Brain microvascular endothelial cell (primary cell): ENCODE measurements around the gene KIR3DL2.

Source experiments
- DNase-seq: peaks from one replicate; pipeline ENCODE4 v3.0.0-alpha.2; 2020
- H3K27ac ChIP-seq: fragments of 250-450 bp; sonication (Bioruptor Pico); 2 replicates; pipeline ENCODE4 v1.5.1; 2020; ENCODE audit warnings: mild to moderate bottlenecking, moderate library complexity
- H3K27me3 ChIP-seq: fragments of 250-450 bp; sonication (Bioruptor Pico); replicated peaks from 2 replicates; pipeline ENCODE4 v1.5.1; 2020; ENCODE audit warnings: mild to moderate bottlenecking
- H3K36me3 ChIP-seq: fragments of 250-450 bp; sonication (Bioruptor Pico); replicated peaks from 2 replicates; pipeline ENCODE4 v1.5.1; 2020; ENCODE audit warnings: mild to moderate bottlenecking
- H3K4me3 ChIP-seq: 2 replicates; pipeline ENCODE4 v1.5.1; 2011; ENCODE audit warnings: low read depth, mild to moderate bottlenecking, control low read depth, low read length, moderate library complexity
- in situ Hi-C: cut with HindIII; loops from 2 replicates; pipeline ENCODE4 v1.10.0; 2017; ENCODE audit warnings: low sequenced_read_pairs, low pct_ligation_motif_present
- TF ChIP-seq, protein P1 (sequence below): IDR thresholded peaks from 2 replicates; pipeline ENCODE4 v1.5.1; 2011; ENCODE audit warnings: low read depth, mild to moderate bottlenecking, moderate library complexity, low read length, control low read depth, inconsistent platforms; ENCODE audit errors: missing control alignments

KIR3DL2 gene

DNA sequence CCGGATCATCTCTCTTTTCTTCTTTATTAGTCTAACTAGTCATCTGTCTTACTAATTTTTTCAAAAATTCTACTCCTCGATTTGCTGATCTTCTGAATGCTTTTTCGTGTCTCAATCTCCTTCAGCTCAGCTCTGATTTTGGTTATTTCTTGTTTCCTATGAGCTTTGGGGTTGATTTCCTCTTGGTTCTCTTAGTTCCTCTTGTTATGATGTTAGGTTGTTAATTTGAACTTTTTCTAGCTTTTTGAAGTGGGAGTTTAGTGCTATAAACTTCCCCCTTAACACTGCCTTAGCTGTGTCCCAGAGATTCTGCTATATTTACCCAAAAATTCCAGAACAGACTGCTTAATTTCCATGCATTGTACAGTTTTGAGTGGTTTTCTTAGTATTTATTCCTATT, 27.2 kb downstream of the KIR3DL2 start:
- H3K27ac ChIP-seq: no peak overlapping the region
- TF ChIP-seq, protein P1, sequence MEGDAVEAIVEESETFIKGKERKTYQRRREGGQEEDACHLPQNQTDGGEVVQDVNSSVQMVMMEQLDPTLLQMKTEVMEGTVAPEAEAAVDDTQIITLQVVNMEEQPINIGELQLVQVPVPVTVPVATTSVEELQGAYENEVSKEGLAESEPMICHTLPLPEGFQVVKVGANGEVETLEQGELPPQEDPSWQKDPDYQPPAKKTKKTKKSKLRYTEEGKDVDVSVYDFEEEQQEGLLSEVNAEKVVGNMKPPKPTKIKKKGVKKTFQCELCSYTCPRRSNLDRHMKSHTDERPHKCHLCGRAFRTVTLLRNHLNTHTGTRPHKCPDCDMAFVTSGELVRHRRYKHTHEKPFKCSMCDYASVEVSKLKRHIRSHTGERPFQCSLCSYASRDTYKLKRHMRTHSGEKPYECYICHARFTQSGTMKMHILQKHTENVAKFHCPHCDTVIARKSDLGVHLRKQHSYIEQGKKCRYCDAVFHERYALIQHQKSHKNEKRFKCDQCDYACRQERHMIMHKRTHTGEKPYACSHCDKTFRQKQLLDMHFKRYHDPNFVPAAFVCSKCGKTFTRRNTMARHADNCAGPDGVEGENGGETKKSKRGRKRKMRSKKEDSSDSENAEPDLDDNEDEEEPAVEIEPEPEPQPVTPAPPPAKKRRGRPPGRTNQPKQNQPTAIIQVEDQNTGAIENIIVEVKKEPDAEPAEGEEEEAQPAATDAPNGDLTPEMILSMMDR: no peak
- H3K36me3 ChIP-seq: no peaks in the 10 kb centered on the region
- no peaks in the 10 kb centered on the region for H3K27me3 ChIP-seq
- DNase-seq: no peak
- in situ Hi-C loops: no loop called here
- H3K4me3 ChIP-seq: no peak overlapping the region

DNA sequence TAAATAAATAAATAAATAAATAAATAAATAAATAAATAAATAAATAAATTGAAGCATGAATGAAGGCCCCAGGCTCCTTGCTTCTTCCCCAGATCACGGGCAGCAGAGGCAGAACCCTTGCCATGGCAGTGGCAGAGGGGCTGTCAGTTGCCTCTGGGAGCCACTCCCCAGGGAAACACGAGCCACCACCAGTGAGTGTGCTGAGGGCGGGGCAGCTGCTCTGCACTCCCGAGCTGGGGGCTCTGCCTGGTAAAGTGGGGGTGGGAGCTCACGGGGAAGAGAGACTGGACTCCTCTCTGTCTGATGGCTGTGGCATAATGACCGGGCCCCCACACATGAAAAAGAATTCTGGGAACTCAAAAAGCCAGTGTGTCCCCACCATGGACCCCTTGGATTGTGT, 31.6 kb downstream of the KIR3DL2 start:
- in situ Hi-C loops: no loop called here

DNA sequence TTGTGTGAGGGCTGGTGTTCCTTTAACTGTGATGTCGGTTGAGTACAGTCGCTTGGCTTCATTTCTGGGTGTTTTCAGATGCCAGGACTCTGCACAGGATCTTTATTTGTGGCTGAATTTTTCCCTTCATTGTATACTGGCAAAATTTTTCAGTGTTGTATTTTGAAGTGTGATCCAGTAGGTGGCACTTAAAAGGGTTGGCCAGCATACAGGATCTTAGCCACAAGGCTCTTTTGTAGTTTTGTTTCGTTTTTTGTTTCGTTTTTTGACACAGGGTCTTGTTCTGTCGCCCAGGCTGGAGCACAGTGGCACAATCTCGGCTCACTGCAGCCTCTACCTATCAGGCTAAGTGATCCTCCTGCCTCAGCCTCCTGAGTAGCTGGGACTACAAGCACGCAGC, 32.5 kb downstream of the KIR3DL2 start:
- H3K4me3 ChIP-seq: no peak overlapping the region
- DNase-seq: no peak
- in situ Hi-C loops: no loop called here
- H3K27me3 ChIP-seq: no peaks in the 10 kb centered on the region
- H3K36me3 ChIP-seq: no peaks in the 10 kb centered on the region
- TF ChIP-seq, protein P1: no peak
- no peak overlapping the region for H3K27ac ChIP-seq

More for the DNA sequence above, 31.6 kb downstream of the KIR3DL2 start:
- H3K27ac ChIP-seq: no peak overlapping the region
- no peak overlapping the region for H3K4me3 ChIP-seq
- no peak for DNase-seq
- no peaks in the 10 kb centered on the region for H3K27me3 ChIP-seq
- TF ChIP-seq, protein P1: no peak
- no peaks in the 10 kb centered on the region for H3K36me3 ChIP-seq

DNA sequence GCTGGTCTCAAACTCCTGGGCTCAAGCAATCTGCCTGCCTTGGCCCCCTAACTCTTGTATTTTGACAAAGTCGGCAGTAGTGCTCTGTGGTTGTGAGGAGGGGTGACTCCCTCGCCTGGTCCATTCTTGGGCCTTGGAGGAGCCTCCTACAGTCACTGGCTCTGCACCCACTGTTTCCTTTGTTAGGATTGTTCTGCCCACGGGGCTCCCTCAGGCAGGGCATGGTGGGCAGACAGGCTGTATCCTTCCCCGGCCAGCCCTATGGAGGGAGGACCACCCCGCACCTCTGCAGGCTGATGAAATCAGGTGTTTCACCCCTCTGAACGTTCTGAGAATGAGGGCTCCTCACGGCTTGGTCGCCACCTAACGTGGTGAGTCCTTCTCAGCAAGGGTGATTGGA, 33.0 kb downstream of the KIR3DL2 start:
- Histone ChIP-seq H3K27ac (no peak overlapping the region), H3K36me3 (no peaks in the 10 kb centered on the region), H3K27me3 (no peaks in the 10 kb centered on the region), H3K4me3 (no peak overlapping the region)
- DNase-seq: no peak
- in situ Hi-C loops: no loop called here
- TF ChIP-seq, protein P1: no peak

DNA sequence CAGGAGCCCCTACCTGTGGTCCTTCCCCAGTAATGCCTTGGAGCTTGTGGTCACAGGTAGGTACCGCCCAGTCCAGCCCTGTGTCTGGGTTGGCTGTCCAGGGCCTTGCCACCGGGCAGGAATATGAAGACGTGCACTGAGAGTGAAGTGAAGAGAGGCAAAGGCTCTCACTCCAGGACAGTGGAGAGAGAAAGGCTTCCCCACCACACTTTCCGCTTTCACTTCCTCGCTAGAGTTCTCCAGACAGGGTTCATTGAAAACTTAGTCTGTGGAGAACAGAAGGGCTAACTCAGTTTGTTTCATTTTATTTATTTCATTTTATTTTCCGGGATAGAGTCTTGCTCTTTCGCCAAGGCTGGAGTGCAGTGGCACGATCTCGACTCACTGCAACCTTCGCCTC, 38.0 kb downstream of the KIR3DL2 start:
- Histone ChIP-seq H3K27ac (no peak overlapping the region), H3K27me3 (no peaks in the 10 kb centered on the region), H3K36me3 (no peaks in the 10 kb centered on the region), H3K4me3 (no peak overlapping the region)
- TF ChIP-seq, protein P1: no peak
- in situ Hi-C loops: no loop called here
- no peak for DNase-seq

DNA sequence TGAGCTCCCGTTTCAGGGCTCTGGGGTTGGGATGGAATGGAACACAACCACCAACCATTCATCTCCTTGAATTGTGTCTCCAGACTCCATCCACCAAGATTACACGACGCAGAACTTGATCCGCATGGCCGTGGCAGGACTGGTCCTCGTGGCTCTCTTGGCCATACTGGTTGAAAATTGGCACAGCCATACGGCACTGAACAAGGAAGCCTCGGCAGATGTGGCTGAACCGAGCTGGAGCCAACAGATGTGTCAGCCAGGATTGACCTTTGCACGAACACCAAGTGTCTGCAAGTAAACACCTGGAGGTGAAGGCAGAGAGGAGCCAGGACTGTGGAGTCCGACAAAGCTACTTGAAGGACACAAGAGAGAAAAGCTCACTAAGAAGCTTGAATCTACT, 39.3 kb downstream of the KIR3DL2 start:
- Histone ChIP-seq H3K36me3 (no peaks in the 10 kb centered on the region), H3K4me3 (no peak overlapping the region), H3K27me3 (no peaks in the 10 kb centered on the region), H3K27ac (no peak overlapping the region)
- in situ Hi-C loops: no loop called here
- no peak for DNase-seq
- TF ChIP-seq, protein P1: no peak
